ENCODE results near the gene RSAD1.

Gene RSAD1

DNA sequence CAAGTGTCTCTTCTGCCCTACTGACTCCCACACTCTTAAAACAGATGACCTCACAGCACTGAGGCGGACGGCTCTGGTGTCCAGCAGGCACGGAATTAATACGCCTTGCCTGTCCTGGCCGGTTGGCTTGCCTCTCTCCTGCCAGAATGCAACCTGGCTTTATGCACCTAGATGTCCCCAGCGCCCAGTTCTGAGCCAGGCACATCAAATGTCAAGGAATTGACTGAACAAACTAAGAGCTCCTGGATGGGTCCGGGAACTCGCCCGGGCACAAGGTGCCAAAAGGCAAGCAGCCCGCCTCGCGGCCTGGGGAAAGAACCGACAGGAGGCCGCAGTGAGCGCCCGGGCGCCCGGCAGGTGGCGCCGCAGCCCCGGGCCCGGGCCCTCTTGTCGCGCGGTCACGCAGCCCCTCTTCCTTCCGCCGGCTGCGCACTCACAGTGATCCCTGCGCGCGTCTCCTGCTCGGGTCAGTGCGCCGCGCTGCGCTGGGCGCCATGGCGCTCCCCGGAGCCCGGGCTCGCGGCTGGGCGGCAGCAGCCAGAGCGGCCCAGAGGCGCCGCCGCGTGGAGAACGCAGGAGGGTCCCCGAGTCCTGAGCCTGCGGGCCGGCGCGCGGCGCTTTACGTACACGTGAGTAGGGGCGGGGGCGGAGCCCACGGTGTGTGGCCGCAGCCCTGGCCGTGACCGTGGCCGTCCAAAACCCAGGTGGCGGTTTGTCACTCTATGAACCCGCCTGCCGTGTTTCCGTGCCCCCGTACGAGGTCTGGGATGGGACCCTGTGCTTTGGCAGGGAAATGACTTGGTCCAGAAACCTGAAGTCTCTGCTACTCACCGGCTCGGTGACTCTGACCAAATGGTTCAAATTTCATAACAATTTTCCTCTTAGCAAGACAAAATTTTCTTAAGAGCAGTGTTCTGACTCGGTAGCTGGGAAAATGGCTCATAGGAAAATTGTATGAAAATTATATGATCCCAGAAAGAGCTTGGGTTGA lies at the start of gene RSAD1:
TSS of gene RSAD1 (plus strand) at position 470 of the 991 bp plus-strand sequence. CDS start at position 495, 25 bp downstream.
- peak; percentile 91 for DNase-seq (ENCODE audit: low spot score)

DNA sequence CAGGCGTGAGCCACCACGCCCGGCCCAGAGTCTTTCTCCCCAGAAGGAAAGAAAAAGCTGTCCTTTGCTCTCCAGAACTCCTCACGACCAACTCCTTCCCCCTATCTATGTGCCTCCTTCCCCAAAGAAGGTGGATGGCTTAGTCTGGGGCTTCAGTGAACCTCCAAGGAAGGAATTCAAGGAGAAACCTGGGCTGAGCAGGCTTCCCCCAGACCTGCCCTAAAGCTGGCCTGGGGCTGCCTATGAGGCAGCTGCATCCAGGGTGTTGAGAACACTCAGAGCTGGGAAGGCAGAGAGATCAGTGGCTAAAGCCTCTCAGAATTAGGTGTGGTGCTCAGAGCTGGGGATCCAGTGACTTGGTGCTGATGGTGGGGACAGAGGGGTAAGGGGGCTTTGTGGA lies 48.9 kb upstream of the RSAD1 start:
- DNase-seq (ENCODE audit: low spot score), result no peak

DNA sequence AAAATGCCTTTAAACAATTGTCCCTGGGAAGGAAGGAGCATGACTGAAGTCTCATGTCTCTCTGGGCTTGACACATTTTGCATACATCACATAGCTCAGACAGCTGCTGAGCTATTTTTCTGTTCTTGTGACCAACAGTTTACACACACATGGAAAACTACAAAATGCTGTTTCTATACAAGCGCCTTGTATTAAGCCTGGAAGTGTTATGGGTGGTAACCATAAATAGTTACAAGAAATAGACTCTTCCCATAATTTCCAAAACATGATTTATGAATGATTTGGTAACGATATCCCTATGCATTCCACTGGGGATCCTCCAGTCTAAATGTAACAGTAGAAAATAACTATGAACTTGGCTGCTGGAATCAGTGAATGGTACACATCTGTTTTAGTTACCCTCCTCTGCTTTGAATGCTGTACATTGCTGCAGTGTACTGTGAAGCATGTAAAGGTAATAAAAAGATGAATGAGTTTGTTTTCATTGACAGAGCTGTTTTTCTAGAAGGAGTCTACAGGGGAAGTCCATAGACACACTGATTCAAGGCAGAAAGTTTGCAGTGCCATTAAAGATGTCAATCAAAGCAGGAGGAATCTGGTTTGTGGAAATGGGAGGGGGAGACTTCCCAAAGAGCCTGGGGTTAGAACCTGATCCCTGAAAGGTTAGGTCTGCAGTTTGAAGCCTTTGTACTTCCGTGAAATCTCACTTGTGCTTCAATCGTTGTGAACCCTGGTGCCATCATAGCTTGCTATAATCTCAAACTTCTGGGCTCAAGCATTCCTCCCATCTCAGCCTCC lies 47.6 kb upstream of the RSAD1 start:
- DNase-seq (ENCODE audit: low spot score), result no peak

DNA sequence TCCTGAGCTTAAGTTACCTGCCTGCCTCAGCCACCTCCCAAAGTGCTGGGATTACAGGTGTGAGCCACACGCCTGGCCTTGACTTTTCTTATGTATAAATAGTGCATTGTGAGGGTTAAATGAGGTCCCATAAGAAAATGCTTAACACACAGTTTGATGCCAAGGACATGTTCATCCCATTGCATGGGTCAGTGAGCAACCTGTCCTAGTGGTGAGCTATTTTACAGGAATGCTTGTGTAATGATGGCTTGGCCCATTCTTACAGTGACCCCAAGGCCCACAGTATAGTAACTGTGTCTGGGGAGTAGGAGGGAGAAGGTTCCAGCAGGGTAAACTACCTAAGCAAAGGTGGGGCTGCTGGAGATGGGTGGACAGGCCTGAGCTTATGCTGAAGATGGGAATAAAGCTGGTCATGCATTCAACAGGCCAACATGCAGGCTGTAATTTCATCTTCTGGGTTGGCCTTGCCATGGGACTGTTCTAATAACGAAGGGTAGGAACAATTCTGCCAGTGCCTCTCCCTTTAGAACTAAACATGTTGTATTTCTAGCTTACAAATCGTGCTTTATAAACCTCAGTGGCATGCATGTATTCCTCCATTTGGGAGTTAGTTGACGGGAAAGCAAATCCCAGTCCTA lies 46.4 kb upstream of the RSAD1 start:
- DNase-seq (ENCODE audit: low spot score), result no peak

DNA sequence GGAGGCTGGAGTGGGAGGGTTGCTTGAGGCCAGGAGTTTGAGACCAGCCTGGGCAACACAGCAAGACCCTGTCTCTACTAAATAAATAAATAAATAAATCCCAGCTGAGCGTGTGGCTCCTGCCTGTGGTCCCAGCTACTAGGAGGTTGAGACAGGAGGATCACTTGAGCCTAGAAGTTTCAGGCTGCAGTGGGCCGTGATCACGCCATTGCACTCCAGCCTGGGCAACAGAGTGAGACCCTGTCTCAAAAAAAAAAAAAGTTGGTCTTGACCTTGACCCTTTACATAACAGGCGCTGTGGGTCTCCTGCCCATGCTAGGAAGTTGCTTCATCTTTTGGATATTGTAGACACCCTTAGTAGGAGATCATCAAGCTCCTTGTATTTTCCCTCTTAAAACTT lies 41.3 kb upstream of the RSAD1 start:
- DNase-seq (ENCODE audit: low spot score), result no peak

DNA sequence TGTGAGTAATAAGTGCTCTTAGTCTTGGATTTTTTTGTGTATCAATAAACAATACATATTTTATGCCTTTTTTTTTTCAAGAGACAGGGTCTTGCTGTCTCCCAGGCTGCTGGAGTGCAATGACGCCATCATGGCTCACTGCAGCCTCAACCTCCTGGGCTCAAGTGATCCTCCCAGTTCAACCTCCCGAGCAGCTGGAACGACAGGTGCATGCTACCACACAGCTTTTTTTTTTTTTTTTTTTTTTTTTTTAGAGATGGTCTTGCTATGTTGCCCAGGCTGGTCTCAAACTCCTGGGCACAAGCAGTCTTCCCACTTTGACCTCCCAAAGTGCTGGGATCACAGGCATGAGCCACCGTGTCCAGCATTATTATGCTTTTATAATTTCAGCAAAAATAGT lies 39.7 kb upstream of the RSAD1 start:
- DNase-seq (ENCODE audit: low spot score), result no peak

DNA sequence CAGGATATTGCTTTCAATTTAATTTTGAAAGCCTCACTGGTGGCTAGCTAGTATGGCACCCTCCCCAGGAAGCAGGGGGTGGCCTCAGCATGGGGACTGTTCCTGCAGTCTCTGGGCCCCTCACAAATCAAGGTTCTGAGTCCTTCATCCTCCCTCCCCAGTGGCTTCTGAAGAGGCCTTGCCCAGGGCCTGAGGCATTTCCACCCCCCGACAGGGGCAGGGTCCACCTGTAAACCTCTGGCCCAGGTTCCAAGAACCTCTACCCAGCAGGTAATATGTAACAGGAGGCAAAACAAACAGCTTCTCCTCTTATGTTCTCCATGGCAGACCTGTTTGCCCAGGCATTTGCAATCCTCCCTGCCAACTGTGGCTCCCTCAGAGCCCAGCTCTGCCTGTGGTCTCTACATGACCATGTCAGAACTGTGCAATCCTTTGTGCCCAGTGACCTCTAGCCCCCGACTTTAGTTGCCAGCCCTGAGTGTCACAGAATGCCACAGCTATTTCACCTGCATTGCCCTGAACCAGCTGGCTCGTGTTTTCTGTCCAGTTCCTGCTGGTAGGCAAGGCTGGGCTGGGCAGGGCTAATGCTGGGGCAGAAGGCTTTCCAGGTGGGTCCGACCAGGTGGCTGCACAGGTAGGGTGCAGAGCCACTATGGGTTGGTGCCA lies 38.4 kb upstream of the RSAD1 start:
- DNase-seq (ENCODE audit: low spot score), result no peak

DNA sequence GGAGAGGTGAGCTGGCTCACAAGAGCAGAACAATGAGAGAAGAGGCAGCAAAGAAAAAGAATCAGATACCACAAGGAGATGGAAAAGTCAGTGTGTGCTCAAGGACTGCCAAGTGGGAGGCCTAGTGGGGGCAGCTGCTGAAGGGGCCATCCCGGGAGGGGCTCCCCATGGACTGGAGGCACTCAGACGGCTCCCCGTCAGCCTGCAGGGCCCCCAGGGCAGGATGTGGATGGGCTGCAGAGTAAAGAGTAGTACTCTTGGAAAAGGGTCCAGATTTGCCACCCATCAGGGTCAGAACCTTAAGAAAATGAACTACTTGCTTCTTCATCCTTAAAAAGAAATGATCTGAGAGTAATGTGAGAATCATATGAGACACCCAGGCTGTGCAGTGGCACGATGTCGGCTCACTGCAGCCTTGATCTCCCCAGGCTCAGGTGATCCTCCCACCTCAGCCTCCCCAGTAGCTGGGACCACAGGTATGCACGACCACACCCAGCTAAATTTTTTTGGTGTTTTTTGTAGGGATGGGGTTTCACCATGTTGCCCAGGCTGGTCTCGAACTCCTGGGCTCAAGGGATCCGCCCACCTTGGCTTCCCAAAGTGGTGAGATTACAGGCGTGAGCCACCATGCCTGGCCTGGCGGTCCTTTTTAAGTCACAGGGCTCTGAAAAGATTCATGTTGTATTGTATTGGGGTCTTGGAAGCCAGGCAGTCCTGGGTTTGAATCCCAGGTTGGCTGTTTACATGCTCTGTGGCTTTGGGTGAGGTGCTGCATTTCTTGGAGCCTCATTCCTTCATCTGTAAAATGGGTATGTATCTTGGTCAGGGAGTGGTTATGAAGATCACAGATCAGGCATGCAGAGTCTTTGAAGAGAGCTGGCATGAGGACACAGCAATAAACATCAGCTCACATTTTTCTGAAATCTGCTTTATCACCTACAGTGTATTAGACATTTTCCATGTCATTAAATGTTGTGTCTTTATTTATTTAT lies 37.5 kb upstream of the RSAD1 start:
- no peak for DNase-seq (ENCODE audit: low spot score)

DNA sequence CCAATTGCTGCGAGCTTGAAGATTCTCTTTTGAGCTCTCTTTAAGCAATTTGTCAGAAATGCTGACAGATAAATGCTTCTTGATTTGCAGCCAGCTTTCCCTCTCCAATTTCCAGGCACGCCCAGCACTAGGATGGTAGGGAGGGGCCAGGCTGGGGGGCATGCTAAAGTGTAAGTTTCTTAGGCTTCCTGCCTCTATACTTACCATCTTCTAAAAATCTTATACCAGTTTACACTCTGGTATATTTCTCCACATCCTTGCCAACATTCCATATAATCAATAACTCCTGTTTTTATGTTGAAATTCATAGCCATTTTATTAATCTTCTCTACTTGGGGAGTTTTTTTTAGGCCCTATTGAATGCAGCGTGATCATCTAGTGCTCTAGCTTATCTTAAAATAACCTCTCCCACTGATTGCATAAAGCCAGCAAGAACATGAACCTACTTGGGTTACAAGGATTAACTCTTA lies 35.1 kb upstream of the RSAD1 start:
- DNase-seq (ENCODE audit: low spot score), result no peak

DNA sequence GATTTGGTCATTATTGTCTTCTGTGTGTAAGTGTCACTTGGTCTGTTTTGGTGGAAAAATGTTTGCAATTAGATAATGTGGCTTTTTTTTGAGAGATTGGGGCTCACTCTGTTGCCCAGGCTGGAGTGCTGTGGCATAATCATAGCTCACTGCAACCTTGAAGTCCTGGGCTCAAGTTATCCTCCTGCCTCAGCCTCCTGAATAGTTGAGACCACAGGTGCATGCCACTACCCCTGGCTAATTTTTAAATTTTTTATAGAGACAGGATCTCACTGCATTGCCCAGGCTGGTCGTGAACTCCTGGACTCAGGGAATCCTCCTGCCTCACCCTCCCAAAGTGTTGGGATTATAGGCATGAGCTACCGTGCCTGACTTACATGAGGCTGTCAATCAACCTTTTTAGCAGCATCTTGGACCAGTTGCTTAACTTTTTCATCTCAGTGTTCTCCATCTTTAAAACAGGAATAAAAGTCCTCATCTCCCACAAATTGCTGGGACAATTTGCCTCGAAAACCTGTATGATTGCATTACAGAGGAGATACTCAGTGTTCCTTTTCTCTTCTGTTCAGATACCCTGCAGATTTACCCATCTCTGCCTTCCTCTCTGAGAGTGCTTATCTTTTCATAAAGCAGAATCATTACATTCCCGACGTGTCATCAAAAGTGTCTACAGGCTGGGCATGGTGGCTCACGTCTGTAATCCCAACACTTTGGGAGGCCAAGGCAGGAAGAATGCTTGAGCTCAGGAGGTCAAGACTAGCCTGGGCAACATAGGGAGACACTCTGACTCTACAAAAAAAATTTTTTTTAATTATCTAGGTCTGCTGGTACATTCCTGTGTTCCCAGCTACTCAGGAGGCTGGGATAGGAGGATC lies 33.6 kb upstream of the RSAD1 start:
- no peak for DNase-seq (ENCODE audit: low spot score)

DNA sequence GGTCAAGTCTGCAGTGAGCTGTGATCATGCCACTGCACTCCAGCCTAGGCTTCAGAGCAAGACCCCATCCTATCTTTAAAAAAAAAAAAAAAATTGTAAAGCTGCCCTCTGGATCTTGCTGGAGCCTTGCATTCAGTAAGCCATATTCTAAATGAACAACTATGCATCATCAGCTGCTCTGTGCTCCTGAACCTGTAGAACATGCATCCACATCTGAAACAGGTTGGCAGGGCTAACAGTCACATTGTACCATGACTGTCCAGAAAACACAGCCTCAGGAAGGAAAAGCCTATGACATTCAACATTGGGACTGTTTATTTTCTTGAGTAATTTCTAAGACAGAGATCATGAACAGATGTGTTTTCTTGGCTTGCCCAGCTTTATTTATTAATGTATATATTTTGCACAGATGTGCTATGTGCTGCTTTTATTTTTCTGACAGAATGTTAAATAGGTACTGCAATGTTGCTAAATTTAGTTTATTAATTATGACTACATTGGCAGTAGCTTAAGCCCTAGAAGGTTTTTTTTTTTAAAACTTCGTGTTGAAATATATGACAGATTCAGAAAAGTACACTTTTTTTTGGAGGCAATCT lies 32.8 kb upstream of the RSAD1 start:
- DNase-seq (ENCODE audit: low spot score), result no peak

DNA sequence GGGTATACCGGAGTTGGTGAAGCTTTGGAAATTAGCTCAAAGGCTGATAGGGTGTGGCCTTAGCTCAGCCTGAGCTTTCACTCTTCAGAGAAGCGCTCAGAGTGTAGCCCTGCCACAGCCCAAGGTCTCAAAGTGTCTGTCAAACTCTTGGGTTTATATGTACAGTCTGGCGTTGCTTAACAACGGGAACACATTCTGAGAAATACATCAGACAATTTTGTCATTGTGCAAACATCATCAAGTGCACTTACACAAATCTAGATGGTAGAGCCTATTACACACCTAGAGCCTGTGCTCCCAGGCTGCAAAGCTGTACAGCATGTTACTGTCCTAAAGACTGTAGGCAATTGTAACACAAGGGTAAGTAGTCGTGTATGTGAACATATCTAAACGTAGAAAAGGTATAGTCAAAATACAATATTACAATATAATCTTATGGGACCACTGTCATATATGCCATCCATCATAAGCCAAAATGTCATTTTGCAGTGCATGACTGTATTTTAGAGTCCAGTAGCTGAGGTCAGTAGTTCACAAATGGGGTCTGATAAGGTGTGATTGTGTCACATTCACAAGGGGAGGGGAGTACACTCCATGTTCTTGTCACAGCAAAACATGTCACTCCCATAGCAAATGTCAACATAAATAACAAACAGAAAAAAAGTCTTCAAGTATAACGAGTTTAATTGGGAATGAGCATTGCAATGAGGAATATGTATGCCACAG lies 30.6 kb upstream of the RSAD1 start:
- no peak for DNase-seq (ENCODE audit: low spot score)

DNA sequence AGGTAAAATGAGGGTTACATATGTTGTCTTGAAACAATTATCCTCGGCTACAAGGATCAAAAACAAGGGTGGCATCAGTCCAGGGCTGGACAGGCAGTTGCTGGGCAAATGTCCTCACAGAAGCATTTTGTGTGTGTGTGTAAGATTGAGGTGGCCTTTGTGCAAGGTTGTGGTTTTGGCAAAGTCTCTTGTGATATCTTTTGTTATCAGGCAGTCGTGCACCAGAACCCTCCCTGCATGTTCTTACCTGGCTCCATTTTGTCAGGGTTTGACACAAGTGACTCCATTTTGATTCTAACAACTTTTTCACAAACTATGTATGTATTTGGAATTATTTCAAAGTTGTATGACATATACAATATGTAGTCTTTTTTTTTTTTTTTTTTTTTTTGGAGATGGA lies 30.0 kb upstream of the RSAD1 start:
- no peak for DNase-seq (ENCODE audit: low spot score)

DNA sequence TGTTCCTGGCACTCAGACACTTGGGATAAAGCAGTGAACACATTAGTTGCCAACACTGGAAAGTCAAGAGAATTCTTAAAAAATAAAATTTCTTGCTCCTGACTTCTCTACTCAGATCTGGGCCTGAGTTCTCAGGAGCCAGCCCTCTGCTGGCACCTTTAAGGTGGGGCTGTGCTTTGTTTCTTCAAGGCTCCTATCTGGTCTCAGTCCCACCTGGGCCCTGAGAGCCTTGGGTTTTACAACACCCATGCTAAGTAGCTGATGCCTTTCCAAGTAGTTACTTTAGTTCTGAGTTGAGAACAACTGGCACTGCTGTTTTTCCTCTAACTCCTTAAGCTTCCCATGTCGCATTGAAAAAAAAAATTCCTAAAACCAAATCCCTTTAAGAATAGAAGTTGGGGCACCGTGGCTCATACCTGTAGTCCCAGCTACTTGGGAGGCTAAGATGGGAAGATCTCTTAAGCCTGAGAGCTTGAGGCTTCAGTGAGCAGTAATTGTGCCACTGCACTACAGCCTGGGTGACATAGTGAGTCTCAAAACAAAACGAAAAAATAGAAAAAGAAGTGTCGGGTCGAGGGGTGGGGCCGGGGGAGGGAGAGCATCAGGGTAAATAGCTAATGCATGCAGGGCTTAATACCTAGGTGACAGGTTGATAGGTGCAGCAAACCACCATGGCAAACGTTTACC lies 26.6 kb upstream of the RSAD1 start:
- DNase-seq (ENCODE audit: low spot score), result no peak

DNA sequence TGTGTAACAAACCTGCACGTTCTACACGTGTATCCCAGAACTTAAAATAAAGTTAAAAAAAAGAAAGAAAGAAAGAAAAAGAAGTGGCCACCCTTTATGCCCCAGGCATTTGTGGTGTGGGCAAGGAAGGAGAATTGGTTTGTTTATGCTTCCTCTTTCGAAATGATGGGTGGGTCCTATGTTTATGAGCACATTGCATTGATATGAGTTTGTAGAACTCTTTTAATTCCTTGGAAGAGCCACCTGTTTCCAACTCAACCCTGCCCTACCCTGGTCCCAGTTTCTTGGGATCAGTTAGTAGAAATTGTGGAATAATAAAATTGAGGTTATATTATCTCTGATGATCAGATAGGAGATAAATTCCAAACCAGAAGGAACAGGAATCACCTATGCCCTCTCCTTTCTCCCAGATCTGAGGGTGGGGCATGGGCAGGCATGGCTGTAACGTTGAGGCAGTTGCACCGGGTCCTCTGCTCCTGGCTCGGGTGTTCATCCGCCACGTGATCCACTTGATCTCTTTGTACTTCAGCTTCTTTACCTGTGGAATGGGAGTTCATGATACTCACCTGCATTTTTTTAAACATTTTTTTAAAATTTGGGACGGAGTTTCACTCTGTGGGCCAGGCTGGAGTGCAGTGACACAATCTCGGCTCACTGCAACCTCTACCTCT lies 25.9 kb upstream of the RSAD1 start:
- DNase-seq (ENCODE audit: low spot score), result peak; percentile 5

DNA sequence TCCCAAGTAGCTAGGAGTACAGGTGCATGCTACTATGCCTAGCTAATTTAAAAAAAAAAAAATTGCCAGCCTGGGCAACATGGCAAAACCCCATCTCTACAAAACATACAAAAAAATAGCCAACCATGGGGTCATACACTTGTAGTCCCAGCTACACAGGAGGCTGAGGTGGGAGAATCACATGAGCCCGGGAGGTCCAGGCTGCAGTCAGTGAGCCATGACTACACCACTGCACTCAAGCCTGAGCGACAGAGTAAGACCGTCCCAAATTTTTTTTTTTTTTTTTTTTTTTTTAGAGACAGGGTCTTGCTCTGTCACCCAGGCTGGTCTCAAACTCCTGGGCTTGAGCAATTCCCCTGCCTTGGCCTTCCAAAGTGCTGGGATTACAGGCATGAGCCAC lies 24.8 kb upstream of the RSAD1 start:
- no peak for DNase-seq (ENCODE audit: low spot score)

DNA sequence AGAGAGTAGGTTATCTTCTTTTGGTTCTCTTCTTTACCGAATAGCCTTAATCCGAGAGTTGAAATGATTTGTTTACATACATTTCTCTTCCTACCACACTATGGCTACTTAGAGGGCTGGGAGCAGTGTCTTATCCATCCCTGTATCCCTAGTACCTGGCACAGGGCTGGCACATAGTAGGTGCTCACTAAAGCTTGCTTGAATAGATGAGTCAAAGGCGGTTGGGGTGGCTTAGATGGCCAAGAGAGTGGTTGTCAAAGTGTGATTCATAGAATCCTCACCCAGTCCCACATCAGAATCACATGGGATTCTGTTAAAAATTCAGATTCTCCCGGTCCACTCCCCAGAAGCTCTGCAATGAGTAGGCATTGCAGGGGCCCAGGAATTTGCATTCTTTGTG lies 21.0 kb upstream of the RSAD1 start:
- DNase-seq (ENCODE audit: low spot score), result no peak
